Endodermal cell (in vitro differentiated cells): ENCODE data around the gene TCN2. TPM values are rescaled to one million over a fixed set of nuclear protein-coding genes. Genes with fewer than 3 reads are reported as not detected.

Source experiments
- DNase-seq: peaks from one replicate; pipeline ENCODE4 v3.0.0-alpha.2; 2017
- H3K27ac ChIP-seq: 2 replicates; pipeline ENCODE4 v1.5.1; 2013; ENCODE audit warnings: mild to moderate bottlenecking, low read depth, low read length, moderate library complexity
- H3K27me3 ChIP-seq: 2 replicates; pipeline ENCODE4 v1.6.1; 2013; ENCODE audit warnings: mild to moderate bottlenecking, low read length, moderate library complexity; ENCODE audit not compliant: insufficient read depth, control insufficient read depth, poor library complexity, severe bottlenecking
- H3K36me3 ChIP-seq: 2 replicates; pipeline ENCODE4 v1.7.0; 2013; ENCODE audit warnings: mild to moderate bottlenecking, low read length, moderate library complexity; ENCODE audit not compliant: control insufficient read depth, insufficient read depth
- H3K4me1 ChIP-seq: one replicate; pipeline ENCODE4 v1.7.0; 2013; ENCODE audit warnings: low read length; ENCODE audit not compliant: control insufficient read depth, insufficient read depth
- H3K4me3 ChIP-seq: 2 replicates; pipeline ENCODE4 v1.5.1; 2013; ENCODE audit warnings: mild to moderate bottlenecking, low read length, moderate library complexity
- H3K9ac ChIP-seq: 2 replicates; pipeline ENCODE4 v1.6.1; 2013; ENCODE audit warnings: mild to moderate bottlenecking, low read length, moderate library complexity; ENCODE audit not compliant: poor library complexity, severe bottlenecking; ENCODE audit errors: extremely low read depth
- H3K9me3 ChIP-seq: 2 replicates; pipeline ENCODE4 v1.6.1; 2013; ENCODE audit warnings: mild to moderate bottlenecking, low read length, moderate library complexity; ENCODE audit not compliant: control insufficient read depth
- H3K27ac Mint-ChIP-seq: 2 replicates; pipeline ENCODE4 v1.8.0; 2020; ENCODE audit warnings: mixed read lengths
- H3K27me3 Mint-ChIP-seq: 2 replicates; pipeline ENCODE4 v1.8.0; 2021; ENCODE audit warnings: mild to moderate bottlenecking, mixed read lengths; ENCODE audit not compliant: insufficient read depth
- H3K36me3 Mint-ChIP-seq: 2 replicates; pipeline ENCODE4 v1.8.0; 2020; ENCODE audit warnings: low read depth, mixed read lengths
- H3K4me1 Mint-ChIP-seq: 2 replicates; pipeline ENCODE4 v1.8.0; 2020; ENCODE audit warnings: mixed read lengths
- H3K4me3 Mint-ChIP-seq: 2 replicates; pipeline ENCODE4 v1.8.0; 2020; ENCODE audit warnings: mild to moderate bottlenecking, moderate library complexity, mixed read lengths
- H3K9me3 Mint-ChIP-seq: 2 replicates; pipeline ENCODE4 v1.8.0; 2020; ENCODE audit warnings: mild to moderate bottlenecking, mixed read lengths
- WGBS, 2 experiments: methylation state at CpG; one replicate each; pipeline versions ENCODE4 v1.1.5 to v1.1.7; 2013; ENCODE audit warnings: missing lambda C conversion rate in 2 of 2, mixed read lengths in 1 of 2; ENCODE audit not compliant: insufficient coverage in 1 of 2, insufficient read length in 1 of 2; 5-methylcytosine and 5-hydroxymethylcytosine counted together
- total RNA-seq, 2 donors: library from RNA; stranded (reverse); fragmentation: NEBNext Ultra II Directional in 1 of 2; extraction: Animal tissue kit (Norgen Biotek cat#: 25700) in 1 of 2; gene quantifications; 2 replicates in 1 of 2; 3 replicates in 1 of 2; pipeline ENCODE4 v1.2.1, GENCODE V29; 2021
- TF ChIP-seq, protein P1 (sequence below): fragments of 200-600 bp; sonication (generic); conservative IDR thresholded peaks from 2 replicates; pipeline ENCODE4 v1.5.0; 2021; ENCODE audit warnings: antibody characterized with exemption, mild to moderate bottlenecking

TCN2 gene
- total RNA-seq, 2 donors from 2014 or later = 71.8 to 73.6 TPM

DNA sequence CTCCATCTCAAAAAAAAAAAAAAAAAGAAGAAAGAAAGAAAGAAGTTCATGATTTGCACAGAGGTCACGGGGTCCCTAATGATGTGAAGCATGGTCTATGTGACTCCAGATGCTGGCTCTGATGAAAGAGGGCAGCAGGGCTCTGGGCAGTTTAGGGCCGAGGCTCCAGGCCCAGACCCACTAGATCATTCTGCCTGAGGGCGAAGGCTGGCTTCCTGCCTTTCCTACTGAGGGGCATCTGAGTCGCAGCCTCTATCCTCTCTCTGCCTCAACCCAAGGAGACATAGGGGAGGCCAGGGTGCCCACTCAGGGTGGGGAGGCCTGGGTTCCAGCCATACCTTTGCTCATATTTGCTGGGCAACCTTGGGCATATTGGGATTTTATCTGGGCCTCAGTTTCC lies 33.4 kb downstream of the TCN2 start:
- H3K36me3 Mint-ChIP-seq = peaks cover 15% of the 10 kb centered on the region
- Histone ChIP-seq H3K27me3 (no peaks in the 10 kb centered on the region), H3K36me3 (no peaks in the 10 kb centered on the region), H3K4me3 (no peak overlapping the region), H3K9ac (no peak overlapping the region), H3K9me3 (no peaks in the 10 kb centered on the region), H3K27ac (no peak overlapping the region), H3K4me1 (no peaks in the 10 kb centered on the region)
- no peak for DNase-seq
- 93% methylated on average over 3 to 4 of the region's 4 CpGs for WGBS, 2 experiments
- no peak overlapping the region for H3K27ac Mint-ChIP-seq
- no peak overlapping the region for H3K4me3 Mint-ChIP-seq
- peaks cover 18% of the 10 kb centered on the region for H3K4me1 Mint-ChIP-seq
- TF ChIP-seq, protein P1, sequence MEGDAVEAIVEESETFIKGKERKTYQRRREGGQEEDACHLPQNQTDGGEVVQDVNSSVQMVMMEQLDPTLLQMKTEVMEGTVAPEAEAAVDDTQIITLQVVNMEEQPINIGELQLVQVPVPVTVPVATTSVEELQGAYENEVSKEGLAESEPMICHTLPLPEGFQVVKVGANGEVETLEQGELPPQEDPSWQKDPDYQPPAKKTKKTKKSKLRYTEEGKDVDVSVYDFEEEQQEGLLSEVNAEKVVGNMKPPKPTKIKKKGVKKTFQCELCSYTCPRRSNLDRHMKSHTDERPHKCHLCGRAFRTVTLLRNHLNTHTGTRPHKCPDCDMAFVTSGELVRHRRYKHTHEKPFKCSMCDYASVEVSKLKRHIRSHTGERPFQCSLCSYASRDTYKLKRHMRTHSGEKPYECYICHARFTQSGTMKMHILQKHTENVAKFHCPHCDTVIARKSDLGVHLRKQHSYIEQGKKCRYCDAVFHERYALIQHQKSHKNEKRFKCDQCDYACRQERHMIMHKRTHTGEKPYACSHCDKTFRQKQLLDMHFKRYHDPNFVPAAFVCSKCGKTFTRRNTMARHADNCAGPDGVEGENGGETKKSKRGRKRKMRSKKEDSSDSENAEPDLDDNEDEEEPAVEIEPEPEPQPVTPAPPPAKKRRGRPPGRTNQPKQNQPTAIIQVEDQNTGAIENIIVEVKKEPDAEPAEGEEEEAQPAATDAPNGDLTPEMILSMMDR = no peak
- peaks cover 20% of the 10 kb centered on the region for H3K9me3 Mint-ChIP-seq
- H3K27me3 Mint-ChIP-seq = peaks cover 6% of the 10 kb centered on the region

DNA sequence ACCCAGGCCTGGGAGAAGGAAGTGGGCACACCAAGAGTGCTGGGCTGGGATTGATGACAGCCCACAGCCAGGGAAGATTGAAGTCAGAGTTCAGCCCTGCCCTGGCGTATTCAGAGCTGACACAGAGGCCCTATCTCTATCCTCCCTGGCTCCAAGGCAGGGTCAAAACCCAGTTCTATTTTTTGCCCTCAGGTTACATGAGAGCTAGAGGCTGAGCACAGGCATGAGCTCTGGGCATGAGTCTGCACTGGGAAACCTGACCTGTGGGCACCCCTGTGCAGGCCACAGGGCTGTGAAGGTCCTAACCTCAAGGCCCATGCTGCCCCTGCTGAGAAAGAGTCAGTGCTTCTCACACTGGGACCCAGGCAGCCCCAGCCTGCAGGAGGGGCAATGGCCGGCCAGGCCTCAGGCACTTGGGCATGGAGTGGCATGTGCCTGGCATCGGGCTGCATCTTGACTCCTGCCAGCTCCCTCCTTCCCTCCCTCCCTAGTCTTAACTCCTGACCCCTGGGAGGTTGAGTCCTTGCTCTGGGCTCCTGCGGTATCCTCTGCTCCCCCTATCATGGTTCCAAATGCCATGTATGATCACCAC lies 34.0 kb downstream of the TCN2 start:
- H3K27ac Mint-ChIP-seq = no peak overlapping the region
- H3K36me3 ChIP-seq = no peaks in the 10 kb centered on the region
- peaks cover 20% of the 10 kb centered on the region for H3K9me3 Mint-ChIP-seq
- H3K4me1 ChIP-seq = no peaks in the 10 kb centered on the region
- no peak overlapping the region for H3K27ac ChIP-seq
- DNase-seq = no peak
- 88 to 96% methylated on average over 3 to 4 of the region's 4 CpGs for WGBS, 2 experiments
- H3K4me1 Mint-ChIP-seq = peaks cover 18% of the 10 kb centered on the region
- H3K4me3 Mint-ChIP-seq = no peak overlapping the region
- no peak overlapping the region for H3K9ac ChIP-seq
- no peaks in the 10 kb centered on the region for H3K9me3 ChIP-seq
- no peak overlapping the region for H3K4me3 ChIP-seq
- TF ChIP-seq, protein P1 = no peak
- H3K27me3 Mint-ChIP-seq = peaks cover 5% of the 10 kb centered on the region
- no peaks in the 10 kb centered on the region for H3K27me3 ChIP-seq
- H3K36me3 Mint-ChIP-seq = peaks cover 15% of the 10 kb centered on the region

DNA sequence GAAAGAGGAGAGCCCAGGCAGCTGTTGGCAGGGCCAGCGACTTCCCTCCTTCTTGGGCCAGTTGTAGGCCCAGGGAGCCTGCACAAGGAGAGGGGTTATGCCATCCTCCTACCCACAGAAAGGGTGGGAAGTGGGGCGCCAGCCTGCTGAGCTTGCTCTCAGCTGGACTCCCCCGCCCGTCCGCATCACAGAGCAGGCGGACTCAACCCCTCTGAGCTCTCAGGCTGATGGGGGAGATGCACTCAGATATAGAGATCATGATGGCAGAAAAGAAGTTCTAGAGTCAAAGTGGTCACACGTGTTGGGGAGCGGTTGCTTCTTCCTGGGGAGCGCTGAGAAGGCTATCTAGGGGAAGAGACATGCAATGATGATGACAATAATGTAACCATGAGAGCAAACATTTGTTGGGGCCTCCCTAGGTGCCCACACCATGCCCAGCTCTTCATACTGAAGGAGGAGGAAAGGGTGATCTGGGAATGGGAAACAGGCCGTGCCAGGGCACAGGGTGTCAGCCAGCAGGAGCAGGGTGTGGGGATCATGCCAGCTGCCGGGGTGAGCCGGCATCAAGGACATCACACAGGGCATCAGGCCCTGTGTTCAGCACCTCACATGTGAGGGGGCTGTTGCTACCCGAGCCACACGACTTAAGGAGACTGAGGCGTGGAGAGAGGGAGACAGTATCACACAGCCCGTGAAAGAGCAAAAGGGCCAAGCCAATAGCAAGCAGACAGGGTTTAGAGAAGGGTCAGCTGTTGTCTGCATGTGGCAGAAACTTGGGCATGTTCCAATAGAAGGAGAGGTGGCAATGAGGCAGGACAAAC lies 36.3 kb downstream of the TCN2 start:
- Mint-ChIP-seq H3K27me3 (no peaks in the 10 kb centered on the region), H3K9me3 (peaks cover 12% of the 10 kb centered on the region), H3K4me3 (no peak overlapping the region), H3K36me3 (peaks cover 10% of the 10 kb centered on the region), H3K27ac (no peak overlapping the region), H3K4me1 (peaks cover 12% of the 10 kb centered on the region)
- no peak overlapping the region for H3K4me3 ChIP-seq
- H3K4me1 ChIP-seq = no peaks in the 10 kb centered on the region
- WGBS, 2 experiments = 87 to 94% methylated on average over 13 to 16 of the region's 16 CpGs
- no peak overlapping the region for H3K27ac ChIP-seq
- no peaks in the 10 kb centered on the region for H3K9me3 ChIP-seq
- H3K9ac ChIP-seq = no peak overlapping the region
- no peaks in the 10 kb centered on the region for H3K36me3 ChIP-seq
- H3K27me3 ChIP-seq = no peaks in the 10 kb centered on the region
- TF ChIP-seq, protein P1 = no peak
- no peak for DNase-seq
